Stomach (tissue), 9 donors: ENCODE data around the gene ACOXL. TPM values are rescaled to one million over a fixed set of nuclear protein-coding genes. Genes with fewer than 3 reads are reported as not detected.

ENCODE experiments used
- DNase-seq, 2 donors: peaks; one replicate each; pipeline versions ENCODE4 v3.0.0 to v3.0.0-alpha.2; 2013 to 2019
- H3K27ac ChIP-seq, 5 donors: fragments of 200-600 bp in 4 of 5; sonication (generic) in 4 of 5; one replicate each; pipeline ENCODE4 v1.5.1; 2013 to 2019; ENCODE audit warnings: mild to moderate bottlenecking in 1 of 5, moderate library complexity in 1 of 5
- H3K27me3 ChIP-seq, 3 donors: fragments of 200-600 bp; sonication (generic); one replicate each; pipeline ENCODE4 v1.5.1; 2017 to 2019; ENCODE audit warnings: mixed run types in 1 of 3
- H3K36me3 ChIP-seq, 4 donors: fragments of 200-600 bp; sonication (generic); 1 replicate in 3 of 4; 2 replicates in 1 of 4; pipeline ENCODE4 v1.5.1; 2016 to 2019
- H3K4me1 ChIP-seq, 4 donors: fragments of 200-600 bp; sonication (generic); one replicate each; pipeline ENCODE4 v1.5.1; 2016 to 2019
- H3K4me3 ChIP-seq, 4 donors: fragments of 200-600 bp; sonication (generic) in 3 of 4; one replicate each; pipeline ENCODE4 v1.5.1; 2016 to 2019; ENCODE audit warnings: mild to moderate bottlenecking in 1 of 4
- H3K9me3 ChIP-seq, 4 donors: fragments of 200-600 bp; sonication (generic); one replicate each; pipeline ENCODE4 v1.5.1; 2016 to 2019
- CTCF ChIP-seq, 7 experiments: fragments of 450-650 bp in 4 of 7; fragments of 200-600 bp in 3 of 7; sonication (generic) in 3 of 7; IDR thresholded peaks; one replicate each; pipeline ENCODE4 v1.5.1; 2016 to 2019; ENCODE audit warnings: antibody characterized with exemption in 7 of 7, control low read depth in 2 of 7, mild to moderate bottlenecking in 1 of 7
- EP300 ChIP-seq: sonication (generic); formaldehyde crosslinking; IDR thresholded peaks from one replicate; pipeline ENCODE4 v1.6.1; 2017; ENCODE audit warnings: antibody characterized with exemption
- POLR2A ChIP-seq, 4 donors: fragments of 450-650 bp; IDR thresholded peaks; one replicate each; pipeline ENCODE4 v1.6.1; 2016; ENCODE audit warnings: antibody characterized with exemption in 4 of 4, control low read depth in 2 of 4, mild to moderate bottlenecking in 1 of 4, moderate library complexity in 1 of 4
- POLR2AphosphoS5 ChIP-seq, 3 donors: sonication (generic); formaldehyde crosslinking; IDR thresholded peaks; one replicate each; pipeline ENCODE4 v1.6.1; 2016; ENCODE audit warnings: antibody characterized with exemption in 3 of 3
- WGBS, 5 donors: extraction: QIAGEN DNeasy Blood & Tissue Kit in 3 of 5; methylation state at CpG; one replicate each; pipeline versions ENCODE4 v1.1.5 to v1.1.7; 2013 to 2018; 5-methylcytosine and 5-hydroxymethylcytosine counted together
- intact Hi-C: fragments of 100-400 bp; cut with DNase I; formaldehyde crosslinking; loops from one replicate; pipeline ENCODE4 v1.15.1; 2023; ENCODE audit warnings: low total_unique reads
- polyA plus RNA-seq, 3 donors: library from polyadenylated mRNA; stranded (reverse); fragments of 200-250 nt; gene quantifications; one replicate each; pipeline ENCODE4 v1.2.3, GENCODE V29; 2013
- total RNA-seq, 5 donors: library from RNA; depleted of rRNA; stranded (reverse); fragments of >200 nt; gene quantifications; one replicate each; pipeline versions ENCODE4 v1.1.0 to v1.2.3, GENCODE V29; 2014 to 2016
- donor health status: healthy with polysubstance abuse.
- donor health status: Bipolar disorder and iron deficiency.
- donor health status: healthy.

ACOXL gene
- total and polyA plus RNA-seq, 8 donors, result 0.10 to 1.3 (median 0.45) TPM; not detected in 3

GRCh38 chr2:110793034-110793433, 60.7 kb downstream of the ACOXL start:
- no peak for TF ChIP-seq POLR2AphosphoS5 (IDR thresholded peaks at IDR 0.05)
- TF ChIP-seq POLR2A (IDR thresholded peaks at IDR 0.05), result no peak
- TF ChIP-seq EP300, result no peak
- TF ChIP-seq CTCF (IDR thresholded peaks at IDR 0.05), result no peak
- DNase-seq, result no peak
- Histone ChIP-seq H3K27ac (no peak overlapping the region), H3K36me3 (no peaks in the 10 kb centered on the region), H3K4me3 (no peak overlapping the region), H3K9me3 (no peaks in the 10 kb centered on the region), H3K4me1 (peaks cover 0 to 7% (median 2%) of the 10 kb centered on the region in 4 donors), H3K27me3 (peaks cover 0 to 23% (median 0%) of the 10 kb centered on the region in 3 donors)
- WGBS, 5 donors, result 81 to 91% (median 87%) methylated on average over 4 of the region's 4 CpGs
- intact Hi-C loops, result no loop called here

- Histone ChIP-seq H3K27me3 (peaks cover 0 to 23% (median 0%) of the 10 kb centered on the region in 3 donors), H3K4me3 (no peak overlapping the region), H3K9me3 (no peaks in the 10 kb centered on the region), H3K4me1 (peaks cover 0 to 7% (median 2%) of the 10 kb centered on the region in 4 donors), H3K36me3 (no peaks in the 10 kb centered on the region), H3K27ac (no peak overlapping the region)
- intact Hi-C loops, result no loop called here
- DNase-seq, result no peak
- TF ChIP-seq CTCF (IDR thresholded peaks at IDR 0.05), result no peak
- no peak for TF ChIP-seq POLR2A (IDR thresholded peaks at IDR 0.05)
- no peak for TF ChIP-seq EP300
- no peak for TF ChIP-seq POLR2AphosphoS5 (IDR thresholded peaks at IDR 0.05)
- WGBS, 5 donors, result 64 to 75% (median 71%) methylated on average over 4 of the region's 4 CpGs
Measured at GRCh38 chr2:110794390-110794789, 62.0 kb downstream of the ACOXL start.

GRCh38 chr2:110794951-110795350, 62.6 kb downstream of the ACOXL start:
- H3K4me1 ChIP-seq, result peaks cover 0 to 7% (median 2%) of the 10 kb centered on the region in 4 donors
- intact Hi-C loops, result no loop called here
- no peak for TF ChIP-seq POLR2AphosphoS5 (IDR thresholded peaks at IDR 0.05)
- TF ChIP-seq EP300, result no peak
- TF ChIP-seq CTCF (IDR thresholded peaks at IDR 0.05), result no peak
- TF ChIP-seq POLR2A (IDR thresholded peaks at IDR 0.05), result no peak
- H3K27me3 ChIP-seq, result peaks cover 0 to 24% (median 0%) of the 10 kb centered on the region in 3 donors
- H3K27ac ChIP-seq, result no peak overlapping the region
- no peaks in the 10 kb centered on the region for H3K36me3 ChIP-seq
- no peak overlapping the region for H3K4me3 ChIP-seq
- 82 to 91% (median 85%) methylated on average over 8 of the region's 8 CpGs for WGBS, 5 donors
- no peaks in the 10 kb centered on the region for H3K9me3 ChIP-seq
- no peak for DNase-seq

GRCh38 chr2:110796716-110797301, 64.4 kb downstream of the ACOXL start:
- TF ChIP-seq EP300, result no peak
- peak in 1 of 7 experiments; percentile 7 for TF ChIP-seq CTCF (IDR thresholded peaks at IDR 0.05)
- Histone ChIP-seq H3K27ac (no peak overlapping the region), H3K4me1 (peaks cover 0 to 7% (median 2%) of the 10 kb centered on the region in 4 donors), H3K36me3 (no peaks in the 10 kb centered on the region), H3K27me3 (peaks cover 0 to 33% (median 0%) of the 10 kb centered on the region in 3 donors), H3K9me3 (no peaks in the 10 kb centered on the region), H3K4me3 (no peak overlapping the region)
- intact Hi-C loops, result no loop called here
- peak in 1 of 2 donors; percentile 64 for DNase-seq
- 31 to 47% (median 47%) methylated on average over 7 of the region's 7 CpGs for WGBS, 5 donors
